Colonic mucosa (tissue), 4 donors: ENCODE measurements around the gene C12orf43. TPM values are rescaled to one million over a fixed set of nuclear protein-coding genes. Genes with fewer than 3 reads are reported as not detected.

Source experiments
- DNase-seq: peaks from one replicate; pipeline ENCODE4 v3.0.0-alpha.2; 2020
- H3K27ac ChIP-seq: fragments of 200-600 bp; one replicate; pipeline ENCODE4 v1.8.0; 2021
- H3K27me3 ChIP-seq: fragments of 200-600 bp; one replicate; pipeline ENCODE4 v1.8.0; 2021
- H3K36me3 ChIP-seq: fragments of 200-600 bp; one replicate; pipeline ENCODE4 v1.8.0; 2021
- H3K4me1 ChIP-seq: fragments of 200-600 bp; one replicate; pipeline ENCODE4 v1.8.0; 2021; ENCODE audit warnings: mild to moderate bottlenecking
- H3K4me3 ChIP-seq: fragments of 200-600 bp; one replicate; pipeline ENCODE4 v1.8.0; 2021
- H3K9ac ChIP-seq, 2 donors: one replicate each; pipeline ENCODE4 v1.7.0; 2013; ENCODE audit warnings: control low read depth in 2 of 2, low read depth in 2 of 2, low read length in 2 of 2
- H3K9me3 ChIP-seq: fragments of 200-600 bp; one replicate; pipeline ENCODE4 v1.8.0; 2021
- CTCF ChIP-seq: fragments of 200-600 bp; IDR thresholded peaks from one replicate; pipeline ENCODE4 v1.8.0; 2022; ENCODE audit warnings: antibody characterized with exemption, mild to moderate bottlenecking
- intact Hi-C: fragments of 100-400 bp; cut with DNase I; formaldehyde crosslinking; loops from one replicate; pipeline ENCODE4 v1.14.1; 2022
- total RNA-seq, 2 donors: library from RNA; stranded (reverse); fragmentation: NEBNext Ultra II Directional in 1 of 2; extraction: Animal tissue kit (Norgen Biotek cat#: 25700) in 1 of 2; gene quantifications; one replicate each; pipeline ENCODE4 v1.2.1, GENCODE V29; 2021
- donor health status: healthy.
- donor health status: DM: no; HTN: no; CAD: no.
- donor health status: DM: no; HTN: no; CAD: no.

The C12orf43 gene
- total RNA-seq, 2 donors from 2014 or later, result 10.6 to 18.3 TPM

- Histone ChIP-seq H3K9ac (peak overlapping the region; percentile 44 to 90), H3K27me3 (no peaks in the 10 kb centered on the region), H3K9me3 (no peaks in the 10 kb centered on the region), H3K27ac (peak overlapping the region; percentile 82), H3K36me3 (no peaks in the 10 kb centered on the region), H3K4me3 (peak overlapping the region; percentile 55), H3K4me1 (no peaks in the 10 kb centered on the region)
- no peak for TF ChIP-seq CTCF
- DNase-seq, result peak; percentile 78
- intact Hi-C loops, result no loop called here
Observed at GRCh38 chr12:120979862-120980696, 36.2 kb downstream of the C12orf43 start.

- intact Hi-C loops, result no loop called here
- no peaks in the 10 kb centered on the region for H3K9me3 ChIP-seq
- peak overlapping the region; percentile 80 to 90 for H3K9ac ChIP-seq
- no peak for TF ChIP-seq CTCF
- H3K36me3 ChIP-seq, result no peaks in the 10 kb centered on the region
- no peak for DNase-seq
- H3K27me3 ChIP-seq, result no peaks in the 10 kb centered on the region
- no peaks in the 10 kb centered on the region for H3K4me1 ChIP-seq
- peak overlapping the region; percentile 82 for H3K27ac ChIP-seq
- H3K4me3 ChIP-seq, result peak overlapping the region; percentile 55
Observed at GRCh38 chr12:120979220-120979861, 36.9 kb downstream of the C12orf43 start.

DNA sequence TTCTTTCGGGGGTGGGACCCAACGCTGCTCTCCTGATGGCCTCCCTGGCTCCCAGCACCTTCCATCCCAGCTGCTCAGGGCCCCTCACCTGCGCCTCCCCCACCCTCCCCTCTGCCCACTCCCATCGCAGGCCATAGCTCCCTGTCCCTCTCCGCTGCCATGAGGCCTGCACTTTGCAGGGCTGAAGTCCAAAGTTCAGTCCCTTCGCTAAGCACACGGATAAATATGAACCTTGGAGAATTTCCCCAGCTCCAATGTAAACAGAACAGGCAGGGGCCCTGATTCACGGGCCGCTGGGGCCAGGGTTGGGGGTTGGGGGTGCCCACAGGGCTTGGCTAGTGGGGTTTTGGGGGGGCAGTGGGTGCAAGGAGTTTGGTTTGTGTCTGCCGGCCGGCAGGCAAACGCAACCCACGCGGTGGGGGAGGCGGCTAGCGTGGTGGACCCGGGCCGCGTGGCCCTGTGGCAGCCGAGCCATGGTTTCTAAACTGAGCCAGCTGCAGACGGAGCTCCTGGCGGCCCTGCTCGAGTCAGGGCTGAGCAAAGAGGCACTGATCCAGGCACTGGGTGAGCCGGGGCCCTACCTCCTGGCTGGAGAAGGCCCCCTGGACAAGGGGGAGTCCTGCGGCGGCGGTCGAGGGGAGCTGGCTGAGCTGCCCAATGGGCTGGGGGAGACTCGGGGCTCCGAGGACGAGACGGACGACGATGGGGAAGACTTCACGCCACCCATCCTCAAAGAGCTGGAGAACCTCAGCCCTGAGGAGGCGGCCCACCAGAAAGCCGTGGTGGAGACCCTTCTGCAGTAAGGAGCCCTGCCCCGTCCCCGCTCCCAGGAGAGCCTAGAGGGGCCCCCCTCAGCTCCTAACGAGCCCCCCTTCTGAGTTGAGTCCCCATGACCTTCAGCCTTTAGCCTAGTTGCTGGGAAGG, 37.7 kb downstream of the C12orf43 start, which contains the start of gene HNF1A:
Gene HNF1A (plus strand): TSS at position 248 of the 924 bp plus-strand sequence. CDS start 226 bp downstream, at position 474.
- intact Hi-C loops, result no loop called here
- no peaks in the 10 kb centered on the region for H3K9me3 ChIP-seq
- peak within 1 kb of the TSS; percentile 80 to 90 for H3K9ac ChIP-seq
- H3K36me3 ChIP-seq, result no peaks in the 10 kb centered on the region
- TF ChIP-seq CTCF, result no peak
- DNase-seq, result peak; percentile 82
- H3K27me3 ChIP-seq, result no peaks in the 10 kb centered on the region
- no peaks in the 10 kb centered on the region for H3K4me1 ChIP-seq
- H3K27ac ChIP-seq, result peak within 1 kb of the TSS; percentile 82
- peak within 1 kb of the TSS; percentile 55 for H3K4me3 ChIP-seq

- Histone ChIP-seq H3K36me3 (no peaks in the 10 kb centered on the region), H3K4me3 (peak overlapping the region; percentile 55), H3K4me1 (no peaks in the 10 kb centered on the region), H3K27ac (peak overlapping the region; percentile 82), H3K9me3 (no peaks in the 10 kb centered on the region), H3K27me3 (no peaks in the 10 kb centered on the region), H3K9ac (peak overlapping the region; percentile 12 to 90)
- no peak for TF ChIP-seq CTCF
- intact Hi-C loops, result no loop called here
- DNase-seq, result no peak
Observed at GRCh38 chr12:120977531-120978295, 38.6 kb downstream of the C12orf43 start.
